ENCODE data around the gene GRPEL2.

Gene GRPEL2

DNA sequence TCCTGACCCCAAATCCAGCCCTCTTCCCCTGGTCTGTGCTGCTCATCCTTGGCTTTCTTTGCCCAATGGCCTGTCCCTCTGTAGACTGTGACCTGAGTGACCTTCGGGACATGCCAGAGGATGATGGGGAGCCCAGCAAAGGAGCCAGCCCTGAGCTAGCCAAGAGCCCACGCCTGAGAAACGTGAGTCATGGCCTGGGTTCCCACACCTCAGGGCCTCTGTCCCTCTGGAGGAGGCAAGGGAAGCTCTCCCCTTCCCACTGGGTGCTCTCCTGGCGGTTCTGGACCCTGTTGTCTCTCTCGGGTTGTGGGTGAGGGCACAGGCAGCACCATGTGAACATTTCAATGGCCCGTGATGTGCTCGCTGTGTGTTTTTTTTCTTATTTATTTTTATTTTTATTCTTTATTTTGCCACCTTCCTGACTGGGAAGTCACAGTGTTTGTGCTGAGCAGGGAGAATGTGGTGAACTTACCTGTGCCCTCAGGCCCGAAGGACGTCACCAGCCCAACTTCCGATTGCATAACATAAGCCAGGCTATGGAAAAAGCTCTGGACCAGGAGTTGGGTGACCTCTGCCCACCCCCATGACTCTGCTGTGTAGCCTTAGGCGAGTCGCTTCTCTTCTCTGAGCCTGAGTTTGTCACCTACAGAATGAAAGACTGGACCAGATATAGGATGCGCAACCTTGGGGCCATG lies 44.1 kb upstream of the GRPEL2 start:
- no peak for DNase-seq (ENCODE audit: low read depth)
- H3K4me3 ChIP-seq (ENCODE audit: control insufficient read depth, low read depth, low read length) = no peak overlapping the region
- TF ChIP-seq, protein P1, sequence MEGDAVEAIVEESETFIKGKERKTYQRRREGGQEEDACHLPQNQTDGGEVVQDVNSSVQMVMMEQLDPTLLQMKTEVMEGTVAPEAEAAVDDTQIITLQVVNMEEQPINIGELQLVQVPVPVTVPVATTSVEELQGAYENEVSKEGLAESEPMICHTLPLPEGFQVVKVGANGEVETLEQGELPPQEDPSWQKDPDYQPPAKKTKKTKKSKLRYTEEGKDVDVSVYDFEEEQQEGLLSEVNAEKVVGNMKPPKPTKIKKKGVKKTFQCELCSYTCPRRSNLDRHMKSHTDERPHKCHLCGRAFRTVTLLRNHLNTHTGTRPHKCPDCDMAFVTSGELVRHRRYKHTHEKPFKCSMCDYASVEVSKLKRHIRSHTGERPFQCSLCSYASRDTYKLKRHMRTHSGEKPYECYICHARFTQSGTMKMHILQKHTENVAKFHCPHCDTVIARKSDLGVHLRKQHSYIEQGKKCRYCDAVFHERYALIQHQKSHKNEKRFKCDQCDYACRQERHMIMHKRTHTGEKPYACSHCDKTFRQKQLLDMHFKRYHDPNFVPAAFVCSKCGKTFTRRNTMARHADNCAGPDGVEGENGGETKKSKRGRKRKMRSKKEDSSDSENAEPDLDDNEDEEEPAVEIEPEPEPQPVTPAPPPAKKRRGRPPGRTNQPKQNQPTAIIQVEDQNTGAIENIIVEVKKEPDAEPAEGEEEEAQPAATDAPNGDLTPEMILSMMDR (IDR thresholded peaks at IDR 0.05; ENCODE audit: control insufficient read depth, insufficient read depth, low read depth, low read length, missing control alignments) = no peak

DNA sequence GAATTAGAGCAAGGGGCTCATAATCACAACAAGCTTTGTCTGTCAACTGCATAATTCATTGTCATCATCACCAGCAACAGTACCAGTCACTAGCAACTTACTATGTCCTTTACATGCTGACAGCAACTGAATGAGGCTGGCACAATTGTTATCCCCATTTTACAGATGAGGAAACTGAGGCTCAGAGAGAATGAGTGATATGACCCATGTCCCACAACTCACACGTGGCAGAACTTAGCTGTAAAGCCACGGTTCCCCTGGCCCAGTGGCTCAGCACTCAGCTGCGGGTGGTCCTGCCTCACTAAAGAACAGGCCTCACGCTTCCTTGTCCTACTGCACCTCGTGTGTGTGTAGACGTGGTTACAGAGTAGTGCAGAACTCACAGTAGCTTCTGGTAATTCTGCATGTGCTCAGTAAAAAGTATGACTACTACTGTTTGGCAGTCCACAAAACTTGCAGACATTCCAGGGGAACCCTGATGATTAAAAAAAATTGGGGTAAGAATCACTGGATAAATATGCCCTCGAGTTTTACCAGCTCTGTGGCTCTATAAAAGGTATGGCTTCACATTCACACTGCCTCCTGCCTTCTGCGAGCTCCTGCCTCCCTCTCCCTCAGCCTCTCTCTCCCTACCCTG lies 43.4 kb upstream of the GRPEL2 start:
- H3K4me3 ChIP-seq (ENCODE audit: control insufficient read depth, low read depth, low read length) = no peak overlapping the region
- DNase-seq (ENCODE audit: low read depth) = peak; percentile 46
- TF ChIP-seq, protein P1 (IDR thresholded peaks at IDR 0.05; ENCODE audit: control insufficient read depth, insufficient read depth, low read depth, low read length, missing control alignments) = no peak

DNA sequence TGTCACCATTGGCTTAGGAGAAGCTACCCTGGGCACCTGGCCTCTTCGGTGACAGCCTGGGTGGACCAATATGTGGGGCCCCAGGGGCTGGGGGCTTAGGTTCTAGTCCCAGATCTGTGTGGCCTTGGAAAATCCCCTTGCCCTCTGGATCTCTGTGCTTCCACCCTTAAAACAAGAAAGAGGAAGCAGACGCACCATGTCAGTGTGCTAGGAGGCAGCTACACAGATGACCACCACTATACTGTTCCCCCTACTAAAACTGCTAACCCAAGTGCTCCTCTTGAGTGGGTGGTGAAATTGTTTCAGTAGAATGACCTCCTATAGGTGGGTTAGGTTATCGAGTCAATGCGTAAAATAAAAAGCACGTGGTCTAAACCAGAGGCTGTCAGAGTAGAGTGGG lies 42.7 kb upstream of the GRPEL2 start:
- no peak overlapping the region for H3K4me3 ChIP-seq (ENCODE audit: control insufficient read depth, low read depth, low read length)
- no peak for DNase-seq (ENCODE audit: low read depth)
- TF ChIP-seq, protein P1 (IDR thresholded peaks at IDR 0.05; ENCODE audit: control insufficient read depth, insufficient read depth, low read depth, low read length, missing control alignments) = no peak

DNA sequence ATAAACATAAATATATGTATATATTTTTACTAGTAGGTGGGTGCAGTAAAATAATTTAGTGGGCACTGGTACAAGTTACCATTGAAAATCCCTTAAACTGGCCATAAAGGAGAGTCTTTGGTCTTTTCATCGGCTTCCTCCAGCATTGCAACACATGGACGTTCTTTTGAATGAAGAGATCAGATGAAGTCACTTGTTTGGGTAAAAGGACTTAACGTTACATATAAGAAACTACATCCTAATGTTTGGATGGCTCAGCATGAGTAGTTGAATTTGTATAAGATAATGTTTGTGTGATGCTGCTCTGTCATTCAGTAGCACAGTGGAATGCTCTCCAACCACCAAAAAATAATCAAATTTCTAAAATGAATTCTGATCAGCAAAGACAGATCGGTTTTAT lies 42.1 kb upstream of the GRPEL2 start:
- H3K4me3 ChIP-seq (ENCODE audit: control insufficient read depth, low read depth, low read length) = no peak overlapping the region
- DNase-seq (ENCODE audit: low read depth) = no peak
- TF ChIP-seq, protein P1 (IDR thresholded peaks at IDR 0.05; ENCODE audit: control insufficient read depth, insufficient read depth, low read depth, low read length, missing control alignments) = no peak

DNA sequence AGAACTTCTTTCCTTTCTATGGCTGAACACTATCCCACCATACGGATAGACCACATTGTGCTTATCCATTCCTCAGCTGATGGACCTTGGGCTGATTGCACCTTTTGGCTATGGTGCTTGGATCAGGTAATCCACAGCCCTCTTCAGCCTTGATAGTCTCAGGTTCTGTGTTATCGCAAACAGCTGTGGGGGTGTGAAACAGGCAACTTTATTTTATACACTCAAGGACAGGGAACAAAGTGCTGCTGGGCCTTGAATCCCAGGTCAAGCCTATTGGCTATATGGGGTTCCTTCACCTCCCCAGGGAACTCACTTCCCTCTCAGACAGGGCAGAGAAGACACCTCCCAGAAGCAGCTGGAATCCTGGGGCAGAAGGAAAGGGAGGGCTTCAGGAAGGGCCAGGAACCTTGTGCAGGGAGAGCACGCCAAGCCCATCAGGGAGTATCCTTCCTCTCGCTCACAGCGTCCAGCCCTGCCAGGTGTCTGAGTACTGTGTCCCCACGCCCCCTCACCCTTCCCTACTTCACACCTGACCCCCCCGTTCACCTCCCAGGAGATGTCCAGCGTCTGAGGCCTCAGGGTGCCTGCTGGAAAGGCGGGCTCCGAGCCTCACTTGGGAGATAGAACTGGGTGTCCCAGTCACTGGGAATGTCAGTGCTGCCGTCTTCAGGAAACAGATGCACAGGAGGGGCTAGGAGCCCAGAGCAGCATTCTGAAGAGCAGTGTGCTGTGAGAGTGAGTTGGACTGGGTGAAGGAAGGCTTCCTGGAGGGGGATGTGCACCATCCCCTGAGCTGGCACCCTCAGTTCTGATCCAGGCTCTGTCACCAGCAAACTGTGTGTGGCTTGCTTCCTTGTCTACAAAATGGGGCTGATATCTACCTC lies 40.9 kb upstream of the GRPEL2 start:
- TF ChIP-seq, protein P1 (IDR thresholded peaks at IDR 0.05; ENCODE audit: control insufficient read depth, insufficient read depth, low read depth, low read length, missing control alignments) = no peak
- no peak for DNase-seq (ENCODE audit: low read depth)

DNA sequence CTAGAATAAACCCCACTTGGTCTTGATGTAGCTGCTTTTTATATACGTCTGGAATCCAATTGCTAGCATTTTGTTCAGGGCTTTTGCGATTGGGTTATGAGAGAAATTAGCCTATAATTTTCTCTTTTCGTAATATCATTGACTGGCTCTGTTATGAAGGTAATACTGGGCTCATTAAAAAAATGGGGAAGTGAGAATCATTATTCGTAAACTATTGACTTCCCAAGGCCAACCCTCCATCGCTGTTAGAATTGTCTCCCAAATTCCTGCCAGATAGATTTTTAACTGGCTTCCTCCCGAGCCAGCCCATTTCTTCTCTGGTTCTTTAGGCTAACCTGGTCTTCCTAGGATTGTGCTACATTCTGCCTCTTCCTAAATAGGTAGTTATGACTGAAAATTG lies 35.9 kb upstream of the GRPEL2 start:
- no peak for DNase-seq (ENCODE audit: low read depth)
- H3K4me3 ChIP-seq (ENCODE audit: control insufficient read depth, low read depth, low read length) = no peak overlapping the region
- TF ChIP-seq, protein P1 (IDR thresholded peaks at IDR 0.05; ENCODE audit: control insufficient read depth, insufficient read depth, low read depth, low read length, missing control alignments) = no peak

More for the DNA sequence above, 40.9 kb upstream of the GRPEL2 start:
- no peak overlapping the region for H3K4me3 ChIP-seq (ENCODE audit: control insufficient read depth, low read depth, low read length)
